ENCODE results near the gene PPM1M. TPM values are rescaled to one million over a fixed set of nuclear protein-coding genes. Genes with fewer than 3 reads are reported as not detected.
"Not testable (repeated sequence)": the region's sequence is repeated elsewhere in the genome, so short reads cannot be mapped to it uniquely, and the experiment has no call there.

PPM1M gene
- total RNA-seq, 1 donor: 28.2 TPM

DNA sequence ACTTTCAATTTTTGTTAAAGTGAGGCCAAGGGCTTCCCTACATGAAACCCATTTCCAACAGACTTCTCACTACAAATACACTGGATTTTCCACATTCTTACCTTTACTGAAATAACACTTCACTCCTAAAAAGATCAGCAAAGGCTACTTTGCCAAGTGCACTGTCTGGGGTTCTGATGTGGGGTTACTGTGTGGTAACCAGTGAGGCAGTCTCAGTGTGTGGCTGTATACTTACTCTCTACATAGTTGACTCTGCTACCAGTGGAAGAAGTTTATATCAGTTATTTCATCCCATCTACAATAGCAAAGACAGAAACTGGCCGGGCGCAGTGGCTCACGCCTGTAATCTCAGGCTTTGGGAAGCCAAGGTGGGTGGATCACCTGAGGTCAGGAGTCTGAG is 27.3 kb downstream of the PPM1M start:
- Histone ChIP-seq H3K9me3 (ENCODE audit: low read depth, low read length) (no peaks in the 10 kb centered on the region), H3K79me2 (ENCODE audit: insufficient read depth, low read length) (peaks cover 99% of the 10 kb centered on the region), H3K27me3 (ENCODE audit: insufficient read depth, low read length) (no peaks in the 10 kb centered on the region), H3K4me1 (ENCODE audit: insufficient read depth, low read length) (peaks cover 22% of the 10 kb centered on the region), H3K36me3 (ENCODE audit: insufficient read depth, low read length) (peaks cover 29% of the 10 kb centered on the region), H3K4me2 (ENCODE audit: insufficient read depth, low read length) (no peak overlapping the region), H2AFZ (ENCODE audit: low read length) (no peak overlapping the region), H3K4me3 (ENCODE audit: insufficient read depth, low read length) (no peak overlapping the region), H4K20me1 (ENCODE audit: insufficient read depth, low read length) (peaks cover 78% of the 10 kb centered on the region), H3K27ac (ENCODE audit: low read depth, low read length) (no peak overlapping the region)
- TF ChIP-seq, protein P1, sequence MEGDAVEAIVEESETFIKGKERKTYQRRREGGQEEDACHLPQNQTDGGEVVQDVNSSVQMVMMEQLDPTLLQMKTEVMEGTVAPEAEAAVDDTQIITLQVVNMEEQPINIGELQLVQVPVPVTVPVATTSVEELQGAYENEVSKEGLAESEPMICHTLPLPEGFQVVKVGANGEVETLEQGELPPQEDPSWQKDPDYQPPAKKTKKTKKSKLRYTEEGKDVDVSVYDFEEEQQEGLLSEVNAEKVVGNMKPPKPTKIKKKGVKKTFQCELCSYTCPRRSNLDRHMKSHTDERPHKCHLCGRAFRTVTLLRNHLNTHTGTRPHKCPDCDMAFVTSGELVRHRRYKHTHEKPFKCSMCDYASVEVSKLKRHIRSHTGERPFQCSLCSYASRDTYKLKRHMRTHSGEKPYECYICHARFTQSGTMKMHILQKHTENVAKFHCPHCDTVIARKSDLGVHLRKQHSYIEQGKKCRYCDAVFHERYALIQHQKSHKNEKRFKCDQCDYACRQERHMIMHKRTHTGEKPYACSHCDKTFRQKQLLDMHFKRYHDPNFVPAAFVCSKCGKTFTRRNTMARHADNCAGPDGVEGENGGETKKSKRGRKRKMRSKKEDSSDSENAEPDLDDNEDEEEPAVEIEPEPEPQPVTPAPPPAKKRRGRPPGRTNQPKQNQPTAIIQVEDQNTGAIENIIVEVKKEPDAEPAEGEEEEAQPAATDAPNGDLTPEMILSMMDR (IDR thresholded peaks at IDR 0.05; ENCODE audit: extremely low read depth, low read depth, low read length): no peak
- DNase-seq (ENCODE audit: insufficient read length, low spot score, missing footprints): no peak

DNA sequence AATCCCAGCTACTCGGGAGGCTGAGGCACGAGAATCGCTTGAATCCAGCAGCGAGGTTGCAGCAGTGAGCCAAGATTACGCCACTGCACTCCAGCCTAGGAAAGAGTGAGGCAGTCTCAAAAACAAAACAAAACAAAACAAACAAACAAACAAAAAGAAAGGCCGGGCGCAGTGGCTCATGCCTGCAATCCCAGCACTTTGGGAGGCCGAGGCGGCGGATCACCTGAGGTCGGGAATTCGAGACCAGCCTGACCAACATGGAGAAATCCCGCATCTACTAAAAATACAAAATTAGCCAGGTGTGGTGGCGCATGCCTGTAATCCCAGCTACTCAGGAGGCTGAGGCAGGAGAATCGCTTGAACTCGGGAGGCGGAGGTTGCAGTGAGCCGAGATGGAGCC is 29.2 kb downstream of the PPM1M start:
- not testable (repeated sequence) for DNase-seq (ENCODE audit: insufficient read length, low spot score, missing footprints); H3K27ac ChIP-seq (ENCODE audit: low read depth, low read length); H2AFZ ChIP-seq (ENCODE audit: low read length); H3K27me3 ChIP-seq (ENCODE audit: insufficient read depth, low read length); H3K4me2 ChIP-seq (ENCODE audit: insufficient read depth, low read length); H3K4me3 ChIP-seq (ENCODE audit: insufficient read depth, low read length); H3K36me3 ChIP-seq (ENCODE audit: insufficient read depth, low read length); H3K9me3 ChIP-seq (ENCODE audit: low read depth, low read length)
- Histone ChIP-seq H3K4me1 (ENCODE audit: insufficient read depth, low read length) (peaks cover 30% of the 10 kb centered on the region), H4K20me1 (ENCODE audit: insufficient read depth, low read length) (peaks cover 65% of the 10 kb centered on the region), H3K79me2 (ENCODE audit: insufficient read depth, low read length) (peaks cover 84% of the 10 kb centered on the region)

DNA sequence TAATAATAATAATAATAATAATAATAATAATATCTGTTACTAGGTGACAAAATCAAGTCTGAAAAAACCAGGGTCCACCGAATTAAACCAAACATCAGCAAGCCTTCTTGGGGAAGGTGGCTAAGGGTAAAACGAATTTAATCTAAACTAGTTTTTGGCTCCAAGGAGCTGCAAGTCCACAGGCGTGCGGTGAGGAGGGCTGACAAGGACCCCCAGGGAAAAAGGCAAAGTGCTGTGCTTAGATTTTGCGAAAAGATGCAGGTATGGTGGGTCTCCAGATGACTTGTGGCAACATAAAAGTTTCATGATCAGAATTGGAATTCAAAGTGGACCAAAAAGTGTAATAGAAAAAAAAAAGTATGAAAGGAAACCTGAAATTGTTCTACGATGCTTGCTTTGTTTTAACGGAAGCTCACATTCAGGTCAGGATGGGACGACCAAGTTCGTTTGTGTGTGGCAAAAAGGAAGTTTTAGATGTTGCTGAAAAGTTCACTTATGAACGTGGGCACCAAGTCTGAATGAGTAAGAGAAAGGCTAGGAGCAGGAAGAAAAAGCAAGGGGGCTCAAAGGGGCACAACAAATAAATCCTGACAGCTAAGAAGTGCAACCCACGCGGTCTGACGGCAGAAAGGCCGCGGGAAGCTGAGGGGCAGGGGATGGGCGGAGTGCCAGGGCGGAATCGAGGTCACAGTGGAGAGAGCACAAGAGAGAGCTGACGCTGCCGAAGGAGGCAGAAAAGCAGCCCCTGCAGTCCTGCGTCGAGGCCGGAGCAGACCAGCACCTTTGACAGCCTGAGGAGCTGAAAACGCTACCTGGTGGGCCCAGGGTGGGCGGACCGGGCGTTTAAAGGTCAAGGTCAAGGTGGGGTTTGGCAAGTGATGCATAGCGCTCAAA is 31.8 kb downstream of the PPM1M start:
- DNase-seq (ENCODE audit: insufficient read length, low spot score, missing footprints): peak; percentile 89
- Histone ChIP-seq H4K20me1 (ENCODE audit: insufficient read depth, low read length) (peaks cover 45% of the 10 kb centered on the region), H3K9me3 (ENCODE audit: low read depth, low read length) (no peaks in the 10 kb centered on the region)

DNA sequence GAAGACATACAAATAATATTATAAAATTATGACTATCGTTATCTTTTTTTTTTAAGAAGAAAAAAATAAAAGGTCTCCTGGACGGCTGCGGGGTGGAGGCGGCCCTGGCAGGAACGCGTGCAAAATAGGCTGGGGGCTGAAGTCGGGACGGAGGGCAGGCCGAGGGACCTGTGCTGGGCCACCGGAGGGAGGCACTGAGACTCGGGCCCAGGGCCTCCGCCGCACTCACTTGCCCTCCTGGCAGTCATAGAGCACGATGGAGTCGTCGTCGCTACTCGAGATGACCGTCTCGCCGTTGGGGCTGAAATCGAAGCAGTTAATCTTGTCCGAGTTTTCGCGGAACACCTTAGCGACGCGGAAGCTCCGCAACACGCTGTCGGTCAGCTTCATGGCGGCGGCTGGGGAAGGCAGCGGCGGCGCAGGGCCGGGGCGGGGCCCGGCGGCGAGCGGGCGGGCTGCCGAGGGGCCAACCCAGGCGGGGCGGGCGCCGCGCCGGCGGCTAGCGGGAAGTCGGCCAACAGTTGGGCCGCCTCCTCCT is 32.5 kb downstream of the PPM1M start:
- TF ChIP-seq, protein P1 (IDR thresholded peaks at IDR 0.05; ENCODE audit: extremely low read depth, low read depth, low read length): peak; percentile 27
- peak; percentile 89 for DNase-seq (ENCODE audit: insufficient read length, low spot score, missing footprints)
- H4K20me1 ChIP-seq (ENCODE audit: insufficient read depth, low read length): peaks cover 38% of the 10 kb centered on the region

More for the DNA sequence above, 31.8 kb downstream of the PPM1M start:
- Histone ChIP-seq H3K4me1 (ENCODE audit: insufficient read depth, low read length) (peaks cover 37% of the 10 kb centered on the region), H3K4me3 (ENCODE audit: insufficient read depth, low read length) (peak overlapping the region; percentile 93), H3K27ac (ENCODE audit: low read depth, low read length) (peak overlapping the region; percentile 92), H3K4me2 (ENCODE audit: insufficient read depth, low read length) (peak overlapping the region; percentile 92), H2AFZ (ENCODE audit: low read length) (no peak overlapping the region), H3K79me2 (ENCODE audit: insufficient read depth, low read length) (peaks cover 58% of the 10 kb centered on the region), H3K27me3 (ENCODE audit: insufficient read depth, low read length) (no peaks in the 10 kb centered on the region), H3K36me3 (ENCODE audit: insufficient read depth, low read length) (no peaks in the 10 kb centered on the region)
- TF ChIP-seq, protein P1 (IDR thresholded peaks at IDR 0.05; ENCODE audit: extremely low read depth, low read depth, low read length): no peak

More for the DNA sequence above, 32.5 kb downstream of the PPM1M start:
- Histone ChIP-seq H3K79me2 (ENCODE audit: insufficient read depth, low read length) (peaks cover 51% of the 10 kb centered on the region), H3K27me3 (ENCODE audit: insufficient read depth, low read length) (no peaks in the 10 kb centered on the region), H3K4me3 (ENCODE audit: insufficient read depth, low read length) (peak overlapping the region; percentile 93), H3K9me3 (ENCODE audit: low read depth, low read length) (no peaks in the 10 kb centered on the region), H3K27ac (ENCODE audit: low read depth, low read length) (peak overlapping the region; percentile 92), H2AFZ (ENCODE audit: low read length) (peak overlapping the region; percentile 90), H3K4me2 (ENCODE audit: insufficient read depth, low read length) (peak overlapping the region; percentile 92), H3K36me3 (ENCODE audit: insufficient read depth, low read length) (no peaks in the 10 kb centered on the region), H3K4me1 (ENCODE audit: insufficient read depth, low read length) (peaks cover 39% of the 10 kb centered on the region)

All from osteoblast (primary cell).